Measurements from ENCODE around the gene CCL18.
"Not testable (repeated sequence)": the region's sequence is repeated elsewhere in the genome, so short reads cannot be mapped to it uniquely, and the experiment has no call there.

Gene CCL18

GRCh38 chr17:36072431-36073121 is 8.5 kb downstream of the CCL18 start:
- peak; percentile 55 for DNase-seq (ENCODE audit: low spot score)

DNA sequence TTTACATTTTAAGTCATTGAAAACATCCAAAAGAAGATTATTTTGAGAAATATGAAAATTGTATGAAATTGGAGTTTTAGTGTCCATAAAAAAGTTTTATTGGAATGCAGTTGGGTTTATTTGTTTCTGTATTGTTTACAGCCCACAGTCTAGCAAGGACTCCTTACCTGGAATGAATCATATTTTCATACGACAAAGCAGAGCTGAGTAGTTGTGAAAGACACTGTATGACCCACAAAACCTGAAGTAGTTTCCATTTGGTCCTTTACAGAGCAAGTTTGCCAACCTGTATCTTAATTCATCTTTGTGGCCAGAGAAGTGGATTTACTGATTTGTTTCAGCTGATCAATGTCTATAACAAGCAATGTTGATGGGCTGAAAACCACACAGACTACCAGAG is 10.3 kb downstream of the CCL18 start:
- no peak for DNase-seq (ENCODE audit: low spot score)

DNA sequence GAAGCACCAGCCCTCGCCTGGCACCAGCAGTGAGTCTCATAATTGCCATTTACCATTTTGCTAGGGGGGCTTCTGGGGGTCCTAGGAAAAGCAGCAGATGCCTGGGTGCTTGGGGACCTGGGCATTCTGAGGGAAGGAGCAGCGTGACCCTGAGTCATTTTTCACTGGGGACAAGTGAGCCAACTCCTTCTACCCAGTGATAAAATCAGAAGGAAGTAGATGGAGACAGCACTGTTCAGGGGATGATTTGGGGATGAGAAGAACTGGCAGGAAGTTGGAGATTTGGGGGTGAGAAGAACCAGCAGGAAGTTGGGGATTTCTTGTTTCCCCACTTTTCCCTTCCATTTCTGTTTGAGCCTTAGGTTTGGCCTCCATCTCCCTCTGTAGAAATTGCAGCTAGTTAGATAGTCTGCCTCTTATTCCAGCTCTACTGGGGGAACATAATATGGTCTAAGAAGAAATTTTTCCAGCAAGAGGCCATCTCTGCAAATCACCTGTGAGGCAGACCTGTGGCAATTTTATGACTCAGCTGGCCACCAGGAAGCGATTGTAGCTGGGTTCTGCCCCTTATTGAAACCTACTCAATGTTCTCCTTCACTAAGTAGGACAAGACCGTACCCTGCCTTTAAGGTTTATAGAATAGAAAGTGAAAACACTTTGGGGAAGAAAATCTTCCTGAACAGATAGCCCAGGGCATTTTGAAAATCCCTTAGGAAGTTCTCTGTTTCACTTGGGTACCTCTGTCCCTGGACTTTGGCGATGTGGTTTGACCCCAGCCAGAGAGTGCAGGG is 17.8 kb downstream of the CCL18 start:
- DNase-seq (ENCODE audit: low spot score), result not testable (repeated sequence)

GRCh38 chr17:36082482-36083120 is 18.5 kb downstream of the CCL18 start:
- not testable (repeated sequence) for DNase-seq (ENCODE audit: low spot score)

DNA sequence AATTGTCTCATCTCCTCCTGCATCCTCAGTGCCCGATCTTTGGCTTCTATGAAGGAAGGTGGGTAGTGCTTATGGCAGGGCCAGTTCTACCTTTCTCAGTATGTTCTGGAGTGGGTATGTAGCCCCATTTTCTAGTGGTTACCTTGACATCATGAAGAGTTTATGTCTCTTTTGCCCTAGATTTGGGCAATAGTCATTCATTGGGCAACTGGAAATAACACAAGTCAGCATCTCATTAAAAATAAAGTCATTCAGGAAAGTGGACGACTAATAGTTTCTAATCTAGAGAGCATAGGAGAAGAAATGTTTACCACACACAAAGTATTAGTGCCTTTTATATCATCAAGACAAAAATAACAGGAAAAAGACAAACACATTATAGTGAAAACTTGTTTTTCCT is 19.6 kb downstream of the CCL18 start:
- not testable (repeated sequence) for DNase-seq (ENCODE audit: low spot score)

- no peak for DNase-seq (ENCODE audit: low spot score)
Observed at GRCh38 chr17:36085765-36086164, 21.7 kb downstream of the CCL18 start.

GRCh38 chr17:36086791-36087190 is 22.7 kb downstream of the CCL18 start:
- no peak for DNase-seq (ENCODE audit: low spot score)

GRCh38 chr17:36087471-36087870 is 23.4 kb downstream of the CCL18 start:
- DNase-seq (ENCODE audit: low spot score), result not testable (repeated sequence)

DNA sequence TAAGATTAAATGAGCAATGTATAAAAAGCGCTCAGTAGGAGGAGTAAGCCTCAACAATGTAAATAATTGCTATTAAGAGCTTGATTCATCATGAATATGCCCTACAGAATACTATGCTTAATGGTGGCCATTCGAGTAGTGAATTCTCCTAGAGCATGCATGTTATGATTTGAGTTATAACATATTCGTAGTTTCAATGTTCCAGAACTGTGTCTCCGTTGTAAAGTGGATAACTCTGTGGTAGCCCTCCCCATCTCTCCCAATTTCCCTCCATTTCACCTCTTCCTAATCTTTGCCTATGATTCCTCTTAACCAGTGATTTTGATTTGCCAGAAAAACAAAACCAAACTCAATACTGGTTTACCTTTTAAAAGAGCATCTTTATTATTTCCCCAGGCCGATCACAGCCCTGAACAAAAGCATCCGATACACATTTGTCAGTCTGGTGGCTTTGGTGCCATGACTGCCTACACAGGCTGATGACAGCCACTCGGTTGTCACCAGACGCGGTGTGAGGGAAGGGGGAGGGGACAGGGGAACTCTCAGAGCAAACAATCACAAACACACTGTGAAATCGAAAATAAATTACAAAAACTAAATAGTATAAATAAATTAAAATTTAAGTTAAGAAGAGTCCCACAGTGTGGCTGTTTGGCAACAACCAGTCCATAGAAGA is 24.0 kb downstream of the CCL18 start:
- DNase-seq (ENCODE audit: low spot score), result not testable (repeated sequence)

DNA sequence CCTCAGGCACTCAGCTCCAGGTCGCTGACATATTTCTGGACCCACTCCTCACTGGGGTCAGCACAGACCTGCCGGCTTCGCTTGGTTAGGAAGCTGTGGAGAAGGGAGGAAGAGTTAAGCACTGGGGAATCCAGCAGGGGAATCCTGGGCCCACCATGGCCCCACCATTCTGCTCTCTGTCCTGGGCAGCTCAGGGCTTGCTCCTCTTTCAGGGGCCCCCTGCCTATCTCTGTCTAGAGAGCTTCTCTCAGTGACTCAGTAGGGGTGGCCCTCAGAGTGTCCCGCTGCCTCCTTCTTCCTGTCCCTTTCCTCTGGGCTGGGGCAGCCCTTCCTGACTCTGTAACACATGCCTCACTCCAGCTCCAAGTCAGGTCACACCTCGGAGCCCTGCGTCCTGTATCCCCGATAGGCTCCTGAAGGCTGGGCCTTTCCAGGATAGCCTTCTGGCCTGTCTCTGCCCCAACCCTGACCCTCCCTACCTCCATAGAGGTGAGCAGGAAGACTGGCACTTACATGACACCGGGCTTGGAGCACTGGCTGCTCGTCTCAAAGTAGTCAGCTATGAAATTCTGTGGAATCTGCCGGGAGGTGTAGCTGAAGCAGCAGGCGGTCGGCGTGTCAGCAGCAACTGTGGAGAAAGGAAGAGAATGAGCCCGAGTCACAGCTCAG is 24.7 kb downstream of the CCL18 start:
- no peak for DNase-seq (ENCODE audit: low spot score)

DNA sequence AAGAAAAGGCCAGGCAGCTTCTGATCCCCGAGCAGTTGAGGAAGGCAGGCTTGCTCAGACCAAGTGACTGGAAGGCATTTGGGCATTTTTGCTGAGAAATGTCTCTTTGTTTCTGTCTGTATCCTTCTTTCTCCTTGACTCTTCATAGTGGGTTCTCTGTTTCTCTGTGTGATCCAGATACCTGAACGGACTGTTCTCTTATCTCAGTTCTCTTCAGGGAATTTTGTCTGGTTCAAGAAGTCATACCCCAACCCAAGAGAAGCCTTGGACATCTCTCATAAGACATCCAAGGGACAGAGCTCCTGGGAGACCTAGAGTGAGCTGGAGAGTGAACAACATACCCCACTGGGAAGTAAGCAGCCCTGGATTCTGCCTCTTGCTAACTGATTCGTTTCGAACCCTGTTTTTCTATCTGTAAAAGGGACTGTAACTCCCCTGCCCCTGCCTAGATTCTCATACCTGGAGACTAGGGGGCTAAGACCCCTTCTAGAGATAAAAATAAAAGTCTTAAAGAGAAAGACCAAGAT is 25.3 kb downstream of the CCL18 start:
- DNase-seq (ENCODE audit: low spot score), result no peak

- no peak for DNase-seq (ENCODE audit: low spot score)
Observed at GRCh38 chr17:36089888-36090836, 26.1 kb downstream of the CCL18 start, which contains the start of gene CCL3. Gene CCL3 (minus strand): TSS chr17:36090143. CDS start chr17:36090058, 85 bp downstream.

DNA sequence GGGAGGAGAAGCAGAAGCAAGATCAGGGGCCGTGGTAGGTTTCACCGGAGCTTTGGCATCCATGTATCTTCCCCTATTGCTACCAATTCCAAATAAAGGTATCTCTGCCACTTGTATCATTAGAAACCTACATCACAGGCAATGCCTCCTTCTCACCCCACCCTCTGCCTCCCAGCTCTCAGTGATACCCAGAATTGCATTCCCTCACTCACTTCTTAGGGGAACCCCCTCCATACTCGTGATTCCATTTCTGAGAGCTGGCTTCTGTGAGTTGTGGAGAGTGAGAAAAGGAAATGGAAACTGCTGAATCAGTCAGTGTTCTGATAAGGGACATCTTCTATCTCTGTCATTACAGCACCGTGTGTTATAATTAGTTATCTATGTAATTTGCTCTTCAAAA is 28.2 kb downstream of the CCL18 start:
- no peak for DNase-seq (ENCODE audit: low spot score)

GRCh38 chr17:36092715-36093114 is 28.6 kb downstream of the CCL18 start:
- DNase-seq (ENCODE audit: low spot score), result not testable (repeated sequence)

DNA sequence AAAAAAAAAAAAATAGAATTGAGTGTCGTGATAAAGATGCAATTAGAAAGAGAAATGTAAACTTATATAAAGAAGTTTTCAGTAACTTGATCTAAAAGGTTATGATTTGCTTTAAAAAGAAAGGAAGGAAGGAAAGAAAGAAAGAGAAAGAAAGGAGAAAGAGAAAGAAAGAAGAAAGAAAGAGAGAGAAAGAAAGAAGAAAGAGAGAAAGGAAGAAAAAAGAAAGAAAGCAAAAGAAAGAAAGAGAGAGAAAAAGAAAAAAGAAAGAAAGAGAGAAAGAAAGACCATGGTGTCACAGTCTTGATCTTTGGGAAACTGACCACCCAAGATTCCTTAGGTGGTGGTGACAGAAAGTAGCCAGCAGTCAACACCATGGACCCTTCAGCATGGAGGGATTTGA is 30.2 kb downstream of the CCL18 start:
- no peak for DNase-seq (ENCODE audit: low spot score)

DNA sequence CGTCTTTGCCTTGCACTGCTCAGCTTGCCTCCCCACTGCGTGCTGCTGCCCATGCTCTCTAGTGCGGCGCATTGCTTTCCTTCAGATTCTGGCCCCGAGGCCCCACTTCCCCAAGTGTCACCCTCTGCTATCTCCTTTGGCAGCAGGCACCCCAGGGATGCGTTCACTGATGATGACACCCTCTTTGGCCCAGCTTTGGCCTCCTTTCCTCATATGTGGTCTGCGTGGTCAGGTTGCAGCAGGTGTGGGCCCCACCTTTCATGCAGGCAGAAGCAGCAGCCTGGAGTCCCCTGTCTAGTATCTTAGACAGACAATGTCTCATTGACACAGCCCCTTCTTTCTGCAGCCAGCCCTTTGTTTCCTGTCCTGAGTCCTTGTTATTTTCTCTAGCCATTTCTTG is 30.7 kb downstream of the CCL18 start:
- DNase-seq (ENCODE audit: low spot score), result no peak

DNA sequence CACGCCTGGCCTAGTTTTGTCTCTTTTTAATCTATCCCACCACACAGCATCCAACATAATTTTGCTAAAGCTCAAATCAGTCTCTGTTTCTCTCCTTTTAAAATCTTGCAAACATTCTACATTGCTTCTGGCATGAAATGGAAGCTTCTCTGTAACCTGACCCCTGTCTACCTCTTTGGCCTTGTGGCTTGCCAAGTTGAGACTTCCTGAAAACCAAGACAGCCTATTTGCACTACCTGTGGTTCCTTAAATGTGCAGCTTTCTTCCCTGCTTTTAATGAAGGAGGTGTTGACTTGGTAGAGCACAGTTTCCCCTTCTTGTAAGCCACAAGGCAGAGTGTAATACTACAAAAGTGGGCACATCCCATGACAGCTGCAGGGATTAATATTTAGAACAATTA is 31.9 kb downstream of the CCL18 start:
- no peak for DNase-seq (ENCODE audit: low spot score)

- not testable (repeated sequence) for DNase-seq (ENCODE audit: low spot score)
Observed at GRCh38 chr17:36099004-36099403, 34.9 kb downstream of the CCL18 start.

- not testable (repeated sequence) for DNase-seq (ENCODE audit: low spot score)
Observed at GRCh38 chr17:36103401-36103975, 39.4 kb downstream of the CCL18 start, which contains the start of gene CCL4. Gene CCL4 (plus strand): TSS chr17:36103827. CDS start chr17:36103906, 79 bp downstream.

DNA sequence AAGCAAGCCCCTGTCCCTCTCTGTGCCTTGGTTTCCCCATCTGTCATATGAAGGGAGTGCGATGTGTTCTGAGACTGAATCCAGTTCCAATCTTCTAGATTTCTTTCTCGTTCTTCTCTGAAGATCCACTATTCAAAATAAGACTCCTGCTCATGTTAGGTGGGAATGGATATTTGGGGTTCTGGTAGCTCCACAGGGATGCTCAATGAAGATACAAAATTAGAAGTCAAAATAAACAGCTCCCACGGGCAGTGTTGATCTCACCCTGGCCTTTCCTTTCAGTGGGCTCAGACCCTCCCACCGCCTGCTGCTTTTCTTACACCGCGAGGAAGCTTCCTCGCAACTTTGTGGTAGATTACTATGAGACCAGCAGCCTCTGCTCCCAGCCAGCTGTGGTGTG is 40.2 kb downstream of the CCL18 start:
- DNase-seq (ENCODE audit: low spot score), result not testable (repeated sequence)
